Mononuclear cell (primary cell): ENCODE results near the gene ACO1. TPM values are rescaled to one million over a fixed set of nuclear protein-coding genes. Genes with fewer than 3 reads are reported as not detected.

Source experiments
- H3K27me3 ChIP-seq: 2 replicates; pipeline ENCODE4 v1.6.0; 2011; ENCODE audit warnings: low read length, control low read depth; ENCODE audit not compliant: insufficient read depth
- H3K4me1 ChIP-seq: 2 replicates; pipeline ENCODE4 v1.5.1; 2011; ENCODE audit warnings: mild to moderate bottlenecking, low read length, control low read depth; ENCODE audit not compliant: insufficient read depth
- H3K4me3 ChIP-seq: 2 replicates; pipeline ENCODE4 v1.5.1; 2011; ENCODE audit warnings: mild to moderate bottlenecking, low read length, moderate library complexity
- H3K9me3 ChIP-seq: 2 replicates; pipeline ENCODE4 v1.5.1; 2011; ENCODE audit warnings: low read depth, mild to moderate bottlenecking, control low read depth, low read length
- total RNA-seq: library from RNA; depleted of rRNA; stranded (reverse); fragments of >200 nt; gene quantifications from one replicate; pipeline ENCODE4 v1.2.3, GENCODE V29; 2012

Gene ACO1
- total RNA-seq, 1 donor = 3.9 TPM

- H3K4me3 ChIP-seq = no peak overlapping the region
- no peaks in the 10 kb centered on the region for H3K4me1 ChIP-seq
- no peaks in the 10 kb centered on the region for H3K9me3 ChIP-seq
These were observed 11.2 kb downstream of the ACO1 start for GRCh38 chr9:32395510-32396216.

GRCh38 chr9:32398207-32398606 lies 13.8 kb downstream of the ACO1 start:
- no peaks in the 10 kb centered on the region for H3K4me1 ChIP-seq
- no peak overlapping the region for H3K4me3 ChIP-seq
- H3K27me3 ChIP-seq = no peaks in the 10 kb centered on the region
- no peaks in the 10 kb centered on the region for H3K9me3 ChIP-seq

More at GRCh38 chr9:32395510-32396216, 11.2 kb downstream of the ACO1 start:
- no peaks in the 10 kb centered on the region for H3K27me3 ChIP-seq

GRCh38 chr9:32399110-32399815 lies 14.8 kb downstream of the ACO1 start:
- Histone ChIP-seq H3K4me1 (no peaks in the 10 kb centered on the region), H3K27me3 (no peaks in the 10 kb centered on the region), H3K4me3 (no peak overlapping the region), H3K9me3 (no peaks in the 10 kb centered on the region)

GRCh38 chr9:32401488-32401887 lies 17.0 kb downstream of the ACO1 start:
- Histone ChIP-seq H3K4me3 (no peak overlapping the region), H3K9me3 (no peaks in the 10 kb centered on the region), H3K27me3 (no peaks in the 10 kb centered on the region), H3K4me1 (no peaks in the 10 kb centered on the region)

GRCh38 chr9:32403567-32404260 lies 19.3 kb downstream of the ACO1 start:
- Histone ChIP-seq H3K27me3 (no peaks in the 10 kb centered on the region), H3K4me3 (no peak overlapping the region), H3K9me3 (no peaks in the 10 kb centered on the region), H3K4me1 (no peaks in the 10 kb centered on the region)

- no peaks in the 10 kb centered on the region for H3K9me3 ChIP-seq
- H3K27me3 ChIP-seq = no peaks in the 10 kb centered on the region
- H3K4me3 ChIP-seq = no peak overlapping the region
- no peaks in the 10 kb centered on the region for H3K4me1 ChIP-seq
These were observed 20.0 kb downstream of the ACO1 start for GRCh38 chr9:32404402-32404801.

GRCh38 chr9:32404856-32405255 lies 20.4 kb downstream of the ACO1 start:
- no peaks in the 10 kb centered on the region for H3K27me3 ChIP-seq
- no peaks in the 10 kb centered on the region for H3K9me3 ChIP-seq
- H3K4me1 ChIP-seq = no peaks in the 10 kb centered on the region
- H3K4me3 ChIP-seq = no peak overlapping the region

GRCh38 chr9:32405506-32405905 lies 21.1 kb downstream of the ACO1 start:
- H3K9me3 ChIP-seq = no peaks in the 10 kb centered on the region
- no peak overlapping the region for H3K4me3 ChIP-seq
- no peaks in the 10 kb centered on the region for H3K27me3 ChIP-seq
- H3K4me1 ChIP-seq = no peaks in the 10 kb centered on the region

GRCh38 chr9:32406046-32406445 lies 21.6 kb downstream of the ACO1 start:
- Histone ChIP-seq H3K9me3 (no peaks in the 10 kb centered on the region), H3K4me1 (no peaks in the 10 kb centered on the region), H3K4me3 (no peak overlapping the region), H3K27me3 (no peaks in the 10 kb centered on the region)

GRCh38 chr9:32411753-32412152 lies 27.3 kb downstream of the ACO1 start:
- Histone ChIP-seq H3K27me3 (no peaks in the 10 kb centered on the region), H3K4me1 (no peaks in the 10 kb centered on the region), H3K4me3 (no peak overlapping the region), H3K9me3 (no peaks in the 10 kb centered on the region)

GRCh38 chr9:32412440-32412839 lies 28.0 kb downstream of the ACO1 start:
- Histone ChIP-seq H3K9me3 (no peaks in the 10 kb centered on the region), H3K4me3 (no peak overlapping the region), H3K27me3 (no peaks in the 10 kb centered on the region), H3K4me1 (no peaks in the 10 kb centered on the region)

GRCh38 chr9:32413424-32413823 lies 29.0 kb downstream of the ACO1 start:
- H3K9me3 ChIP-seq = no peaks in the 10 kb centered on the region
- no peaks in the 10 kb centered on the region for H3K4me1 ChIP-seq
- no peaks in the 10 kb centered on the region for H3K27me3 ChIP-seq
- H3K4me3 ChIP-seq = no peak overlapping the region

GRCh38 chr9:32414856-32415255 lies 30.4 kb downstream of the ACO1 start:
- Histone ChIP-seq H3K4me3 (no peak overlapping the region), H3K9me3 (no peaks in the 10 kb centered on the region), H3K4me1 (no peaks in the 10 kb centered on the region), H3K27me3 (no peaks in the 10 kb centered on the region)

GRCh38 chr9:32419921-32420320 lies 35.5 kb downstream of the ACO1 start:
- H3K27me3 ChIP-seq = no peaks in the 10 kb centered on the region
- no peaks in the 10 kb centered on the region for H3K9me3 ChIP-seq
- no peaks in the 10 kb centered on the region for H3K4me1 ChIP-seq
- no peak overlapping the region for H3K4me3 ChIP-seq

- no peaks in the 10 kb centered on the region for H3K9me3 ChIP-seq
- H3K4me1 ChIP-seq = no peaks in the 10 kb centered on the region
- no peak overlapping the region for H3K4me3 ChIP-seq
- no peaks in the 10 kb centered on the region for H3K27me3 ChIP-seq
These were observed 37.9 kb downstream of the ACO1 start for GRCh38 chr9:32422237-32422806.
